ENCODE measurements around the gene AMN1.

AMN1 gene

GRCh38 chr12:31641509-31642090 is 87.2 kb downstream of the AMN1 start:
- no peaks in the 10 kb centered on the region for H3K36me3 ChIP-seq
- H3K27ac ChIP-seq = no peak overlapping the region
- H3K4me3 ChIP-seq (ENCODE audit: low read depth, low read length) = no peak overlapping the region
- H3K9me3 ChIP-seq (ENCODE audit: severe bottlenecking) = no peaks in the 10 kb centered on the region
- H3K27me3 ChIP-seq (ENCODE audit: insufficient read depth, low read depth, severe bottlenecking) = no peaks in the 10 kb centered on the region
- TF ChIP-seq, protein P1, sequence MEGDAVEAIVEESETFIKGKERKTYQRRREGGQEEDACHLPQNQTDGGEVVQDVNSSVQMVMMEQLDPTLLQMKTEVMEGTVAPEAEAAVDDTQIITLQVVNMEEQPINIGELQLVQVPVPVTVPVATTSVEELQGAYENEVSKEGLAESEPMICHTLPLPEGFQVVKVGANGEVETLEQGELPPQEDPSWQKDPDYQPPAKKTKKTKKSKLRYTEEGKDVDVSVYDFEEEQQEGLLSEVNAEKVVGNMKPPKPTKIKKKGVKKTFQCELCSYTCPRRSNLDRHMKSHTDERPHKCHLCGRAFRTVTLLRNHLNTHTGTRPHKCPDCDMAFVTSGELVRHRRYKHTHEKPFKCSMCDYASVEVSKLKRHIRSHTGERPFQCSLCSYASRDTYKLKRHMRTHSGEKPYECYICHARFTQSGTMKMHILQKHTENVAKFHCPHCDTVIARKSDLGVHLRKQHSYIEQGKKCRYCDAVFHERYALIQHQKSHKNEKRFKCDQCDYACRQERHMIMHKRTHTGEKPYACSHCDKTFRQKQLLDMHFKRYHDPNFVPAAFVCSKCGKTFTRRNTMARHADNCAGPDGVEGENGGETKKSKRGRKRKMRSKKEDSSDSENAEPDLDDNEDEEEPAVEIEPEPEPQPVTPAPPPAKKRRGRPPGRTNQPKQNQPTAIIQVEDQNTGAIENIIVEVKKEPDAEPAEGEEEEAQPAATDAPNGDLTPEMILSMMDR (IDR thresholded peaks at IDR 0.05; ENCODE audit: low read depth, low read length) = no peak
- no peak for DNase-seq

DNA sequence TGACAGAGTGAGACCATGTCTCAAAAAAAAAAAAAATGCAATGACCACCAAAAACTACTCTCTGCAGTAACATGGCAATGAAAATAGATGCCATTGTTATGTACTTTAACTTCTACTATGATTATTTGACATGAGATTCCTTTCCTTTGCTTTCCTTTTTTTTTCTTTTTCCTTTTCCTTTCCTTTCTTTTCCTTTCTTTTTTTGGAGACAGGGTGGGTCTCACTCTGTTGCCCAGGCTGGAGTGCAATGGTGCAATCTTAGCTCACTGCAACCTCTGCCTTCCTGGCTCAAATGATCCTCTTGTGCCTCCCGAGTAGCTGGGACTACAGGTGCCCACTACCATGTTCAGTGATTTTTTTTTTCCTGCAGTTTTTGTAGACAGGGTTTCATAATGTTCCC is 94.2 kb downstream of the AMN1 start:
- Histone ChIP-seq H3K9me3 (ENCODE audit: severe bottlenecking) (no peaks in the 10 kb centered on the region), H3K4me3 (ENCODE audit: low read depth, low read length) (no peak overlapping the region), H3K27ac (no peak overlapping the region), H3K27me3 (ENCODE audit: insufficient read depth, low read depth, severe bottlenecking) (no peaks in the 10 kb centered on the region), H3K36me3 (no peaks in the 10 kb centered on the region)
- TF ChIP-seq, protein P1 (IDR thresholded peaks at IDR 0.05; ENCODE audit: low read depth, low read length) = no peak
- no peak for DNase-seq

- H3K27me3 ChIP-seq (ENCODE audit: insufficient read depth, low read depth, severe bottlenecking) = no peaks in the 10 kb centered on the region
- H3K4me3 ChIP-seq (ENCODE audit: low read depth, low read length) = no peak overlapping the region
- no peaks in the 10 kb centered on the region for H3K9me3 ChIP-seq (ENCODE audit: severe bottlenecking)
- DNase-seq = no peak
- no peaks in the 10 kb centered on the region for H3K36me3 ChIP-seq
- no peak overlapping the region for H3K27ac ChIP-seq
- TF ChIP-seq, protein P1 (IDR thresholded peaks at IDR 0.05; ENCODE audit: low read depth, low read length) = no peak
These were observed 95.4 kb downstream of the AMN1 start for GRCh38 chr12:31633464-31633863.

- Histone ChIP-seq H3K27me3 (ENCODE audit: insufficient read depth, low read depth, severe bottlenecking) (no peaks in the 10 kb centered on the region), H3K9me3 (ENCODE audit: severe bottlenecking) (no peaks in the 10 kb centered on the region), H3K4me3 (ENCODE audit: low read depth, low read length) (no peak overlapping the region), H3K36me3 (no peaks in the 10 kb centered on the region), H3K27ac (no peak overlapping the region)
- TF ChIP-seq, protein P1 (IDR thresholded peaks at IDR 0.05; ENCODE audit: low read depth, low read length) = no peak
- DNase-seq = no peak
These were observed 97.0 kb downstream of the AMN1 start for GRCh38 chr12:31631809-31632208.

- Histone ChIP-seq H3K27me3 (ENCODE audit: insufficient read depth, low read depth, severe bottlenecking) (no peaks in the 10 kb centered on the region), H3K36me3 (no peaks in the 10 kb centered on the region; the same call in 1 of the 2 replicates), H3K27ac (no peak overlapping the region), H3K9me3 (ENCODE audit: severe bottlenecking) (no peaks in the 10 kb centered on the region), H3K4me3 (ENCODE audit: low read depth, low read length) (no peak overlapping the region)
- TF ChIP-seq, protein P1 (IDR thresholded peaks at IDR 0.05; ENCODE audit: low read depth, low read length) = no peak
- no peak for DNase-seq
These were observed 97.6 kb downstream of the AMN1 start for GRCh38 chr12:31631023-31631724.
